HepG2 (cell line): ENCODE measurements around the gene SLC17A9. TPM values are rescaled to one million over a fixed set of nuclear protein-coding genes. Genes with fewer than 3 reads are reported as not detected.

ENCODE experiments used
- ARHGAP35 ChIP-seq: sonication (generic); formaldehyde crosslinking; IDR thresholded peaks from 2 replicates; pipeline ENCODE4 v1.9.0; 2022; ENCODE audit warnings: mild to moderate bottlenecking, inconsistent platforms, moderate library complexity, missing genetic modification reagents, borderline replicate concordance
- CEBPB ChIP-seq: IDR thresholded peaks from 2 replicates; pipeline ENCODE4 v1.6.1; 2011; ENCODE audit warnings: low read depth, low read length, improper control_type of control experiment, borderline replicate concordance
- FOXK2 ChIP-seq: fragments of 450-650 bp; IDR thresholded peaks from 2 replicates; pipeline ENCODE4 v1.6.1; 2016
- HNF4A ChIP-seq: sonication (generic); formaldehyde crosslinking; IDR thresholded peaks from 2 replicates; pipeline ENCODE4 v1.4.0; 2020; ENCODE audit warnings: missing genetic modification reagents
- ISL2 ChIP-seq: sonication (generic); formaldehyde crosslinking; IDR thresholded peaks from 2 replicates; pipeline ENCODE4 v1.5.0; 2020; ENCODE audit warnings: missing genetic modification reagents
- JUND ChIP-seq: sonication (generic); formaldehyde crosslinking; IDR thresholded peaks from 2 replicates; pipeline ENCODE4 v1.8.0; 2022; ENCODE audit warnings: mild to moderate bottlenecking, missing genetic modification reagents
- KLF15 ChIP-seq: sonication (generic); formaldehyde crosslinking; IDR thresholded peaks from 2 replicates; pipeline ENCODE4 v1.8.1; 2023; ENCODE audit warnings: borderline replicate concordance, mild to moderate bottlenecking, inconsistent platforms, missing genetic modification reagents, mixed read lengths
- MED13 ChIP-seq: sonication (generic); formaldehyde crosslinking; IDR thresholded peaks from 2 replicates; pipeline ENCODE4 v1.5.0; 2020; ENCODE audit warnings: missing genetic modification reagents
- MTF1 ChIP-seq: sonication (generic); formaldehyde crosslinking; IDR thresholded peaks from 2 replicates; pipeline ENCODE4 v1.5.0; 2020; ENCODE audit warnings: missing genetic modification reagents
- MXI1 ChIP-seq: IDR thresholded peaks from 3 replicates; pipeline ENCODE4 v1.6.1; 2012; ENCODE audit warnings: low read depth, low read length, inconsistent platforms, borderline replicate concordance
- NCOR1 ChIP-seq: fragments of 200-600 bp; sonication (generic); IDR thresholded peaks from 2 replicates; pipeline ENCODE4 v1.7.0; 2017; ENCODE audit warnings: antibody characterized with exemption, low read length, borderline replicate concordance
- NFE2L2 ChIP-seq: fragments of 150-350 bp; IDR thresholded peaks from 2 replicates; pipeline ENCODE4 v1.6.1; 2014; ENCODE audit warnings: low read length
- NFIC ChIP-seq: IDR thresholded peaks from 2 replicates; pipeline ENCODE4 v1.6.1; 2012; ENCODE audit warnings: mild to moderate bottlenecking, low read length, inconsistent platforms
- THAP11 ChIP-seq: IDR thresholded peaks from 2 replicates; pipeline ENCODE4 v1.6.1; 2016; ENCODE audit warnings: missing biosample characterization, missing genetic modification reagents
- ZNF260 ChIP-seq: sonication (generic); formaldehyde crosslinking; IDR thresholded peaks from 2 replicates; pipeline ENCODE4 v1.4.0; 2020; ENCODE audit warnings: missing genetic modification reagents, low read depth, mild to moderate bottlenecking, borderline replicate concordance
- ZNF34 ChIP-seq: sonication (generic); formaldehyde crosslinking; IDR thresholded peaks from 2 replicates; pipeline ENCODE4 v1.4.0; 2020; ENCODE audit warnings: mild to moderate bottlenecking, missing genetic modification reagents, borderline replicate concordance
- ZNF577 ChIP-seq: sonication (generic); formaldehyde crosslinking; IDR thresholded peaks from 2 replicates; pipeline ENCODE4 v1.4.0; 2020; ENCODE audit warnings: mild to moderate bottlenecking, low read depth, missing genetic modification reagents, borderline replicate concordance
- ZNF770 ChIP-seq: sonication (generic); formaldehyde crosslinking; IDR thresholded peaks from 2 replicates; pipeline ENCODE4 v1.5.0; 2020; ENCODE audit warnings: mild to moderate bottlenecking, missing genetic modification reagents
- ZNF850 ChIP-seq: sonication (generic); formaldehyde crosslinking; conservative IDR thresholded peaks from 2 replicates; pipeline ENCODE4 v1.9.0; 2021; ENCODE audit warnings: mild to moderate bottlenecking, missing genetic modification reagents
- polyA plus RNA-seq, 8 experiments: library from polyadenylated mRNA; depleted of rRNA in 3 of 8; stranded (reverse) in 7 of 8; unstranded in 1 of 8; fragments of >200 nt; fragmentation: Illumina TruSeq in 4 of 8; extraction: Trizol in 4 of 8; gene quantifications; 2 replicates each; pipeline versions ENCODE4 v1.2.1 to v1.2.3, GENCODE V29; 2011 to 2016; ENCODE audit warnings: low read depth in 4 of 8, missing spikeins in 1 of 8, mixed read lengths in 1 of 8; ENCODE audit not compliant: insufficient read depth in 1 of 8
- total RNA-seq, 5 experiments: library from RNA; depleted of rRNA; stranded (reverse); fragments of >200 nt; fragmentation: Illumina TruSeq; extraction: Trizol; gene quantifications; 2 replicates each; pipeline ENCODE4 v1.2.3, GENCODE V29; 2016; ENCODE audit warnings: low read depth in 1 of 5
- TF ChIP-seq, protein P1 (sequence below): IDR thresholded peaks from 2 replicates; pipeline ENCODE4 v1.6.1; 2018; ENCODE audit warnings: missing genetic modification reagents
- TF ChIP-seq, protein P2 (sequence below): IDR thresholded peaks from 2 replicates; pipeline ENCODE4 v1.6.1; 2016; ENCODE audit warnings: control low read depth
- TF ChIP-seq, protein P3 (sequence below): sonication (generic); formaldehyde crosslinking; IDR thresholded peaks from 2 replicates; pipeline ENCODE4 v1.4.0; 2020; ENCODE audit warnings: low read depth, mild to moderate bottlenecking, missing genetic modification reagents

Gene SLC17A9
- total and polyA plus RNA-seq, 2 of the 13 experiments (the other 11 are each of a cell fraction or from before 2014, with no cell fraction given): 110 to 191 TPM

DNA sequence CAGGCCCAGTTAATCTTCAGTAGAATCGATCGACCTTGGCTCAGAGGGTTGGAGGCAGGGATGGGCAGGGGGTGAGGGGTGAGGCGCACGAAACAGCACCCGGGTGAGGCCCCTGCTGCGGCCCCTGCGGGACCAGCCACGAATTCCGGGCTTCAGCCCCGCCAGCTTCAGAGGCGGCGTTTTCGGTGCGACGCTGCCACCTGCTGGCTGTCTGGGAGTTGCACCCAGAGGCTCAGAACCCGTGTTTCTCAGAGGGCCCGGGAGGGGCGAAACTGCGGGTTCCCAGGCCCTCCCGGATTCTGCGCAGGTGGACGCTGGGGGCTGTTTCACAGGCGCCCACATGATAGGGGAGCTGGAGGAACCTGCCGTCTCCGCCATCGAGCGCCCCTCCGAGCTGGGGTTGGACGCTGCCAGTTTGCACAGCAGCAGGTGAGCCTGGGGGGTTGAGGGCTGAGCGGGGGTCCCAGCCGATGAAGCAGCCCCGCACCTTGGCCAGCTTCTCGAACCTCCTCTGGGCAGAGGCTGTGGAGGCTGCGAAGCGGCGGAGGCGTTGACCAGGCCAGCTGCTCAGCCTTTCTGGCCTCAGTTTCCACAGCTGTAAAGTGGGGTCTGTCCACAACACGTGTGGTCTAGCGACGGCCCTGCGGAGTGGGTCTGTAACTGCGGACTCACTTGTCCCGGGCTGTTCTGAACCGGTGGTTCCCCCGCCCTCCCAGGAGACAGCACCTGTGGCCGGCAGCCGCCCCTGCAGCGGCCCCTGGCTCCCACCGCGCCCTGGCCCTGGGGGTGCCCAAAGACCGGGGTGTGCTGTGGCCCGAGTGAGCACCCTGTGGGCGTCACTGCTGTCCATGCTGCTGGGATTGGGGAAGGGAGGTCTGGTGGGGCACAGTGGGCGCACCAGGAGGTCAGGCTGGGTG lies 56.8 kb downstream of the SLC17A9 start (continued):
- TF ChIP-seq ARHGAP35 (no peak), CEBPB (no peak), MED13 (peak; percentile 44; the same call in 1 of the 2 replicates), ZNF34 (no peak), NFIC (no peak), JUND (CRISPR knock-in tag) (no peak), MTF1 (no peak), ZNF577 (CRISPR knock-in tag) (no peak), NFE2L2 (no peak; the same call in 1 of the 2 replicates), HNF4A (CRISPR knock-in tag) (peak; percentile 21; the same call in 1 of the 2 replicates), FOXK2 (no peak), THAP11 (CRISPR knock-in tag) (no peak), KLF15 (CRISPR knock-in tag) (no peak), ZNF850 (0 out of 2 replicates have a peak, but pooled peaks have one; percentile 71), MXI1 (peak; percentile 64; the same call in 1 of the 3 replicates), ZNF260 (no peak), NCOR1 (no peak), ZNF770 (CRISPR knock-in tag) (peak; percentile 69; the same call in 1 of the 2 replicates), ISL2 (CRISPR knock-in tag) (peak; percentile 56; the same call in 1 of the 2 replicates)
- TF ChIP-seq, protein P1, sequence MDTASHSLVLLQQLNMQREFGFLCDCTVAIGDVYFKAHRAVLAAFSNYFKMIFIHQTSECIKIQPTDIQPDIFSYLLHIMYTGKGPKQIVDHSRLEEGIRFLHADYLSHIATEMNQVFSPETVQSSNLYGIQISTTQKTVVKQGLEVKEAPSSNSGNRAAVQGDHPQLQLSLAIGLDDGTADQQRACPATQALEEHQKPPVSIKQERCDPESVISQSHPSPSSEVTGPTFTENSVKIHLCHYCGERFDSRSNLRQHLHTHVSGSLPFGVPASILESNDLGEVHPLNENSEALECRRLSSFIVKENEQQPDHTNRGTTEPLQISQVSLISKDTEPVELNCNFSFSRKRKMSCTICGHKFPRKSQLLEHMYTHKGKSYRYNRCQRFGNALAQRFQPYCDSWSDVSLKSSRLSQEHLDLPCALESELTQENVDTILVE (CRISPR knock-in tag): 0 out of 2 replicates have a peak, but pooled peaks have one; percentile 60
- TF ChIP-seq, protein P2, sequence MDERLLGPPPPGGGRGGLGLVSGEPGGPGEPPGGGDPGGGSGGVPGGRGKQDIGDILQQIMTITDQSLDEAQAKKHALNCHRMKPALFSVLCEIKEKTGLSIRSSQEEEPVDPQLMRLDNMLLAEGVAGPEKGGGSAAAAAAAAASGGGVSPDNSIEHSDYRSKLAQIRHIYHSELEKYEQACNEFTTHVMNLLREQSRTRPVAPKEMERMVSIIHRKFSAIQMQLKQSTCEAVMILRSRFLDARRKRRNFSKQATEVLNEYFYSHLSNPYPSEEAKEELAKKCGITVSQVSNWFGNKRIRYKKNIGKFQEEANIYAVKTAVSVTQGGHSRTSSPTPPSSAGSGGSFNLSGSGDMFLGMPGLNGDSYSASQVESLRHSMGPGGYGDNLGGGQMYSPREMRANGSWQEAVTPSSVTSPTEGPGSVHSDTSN: no peak
- TF ChIP-seq, protein P3, sequence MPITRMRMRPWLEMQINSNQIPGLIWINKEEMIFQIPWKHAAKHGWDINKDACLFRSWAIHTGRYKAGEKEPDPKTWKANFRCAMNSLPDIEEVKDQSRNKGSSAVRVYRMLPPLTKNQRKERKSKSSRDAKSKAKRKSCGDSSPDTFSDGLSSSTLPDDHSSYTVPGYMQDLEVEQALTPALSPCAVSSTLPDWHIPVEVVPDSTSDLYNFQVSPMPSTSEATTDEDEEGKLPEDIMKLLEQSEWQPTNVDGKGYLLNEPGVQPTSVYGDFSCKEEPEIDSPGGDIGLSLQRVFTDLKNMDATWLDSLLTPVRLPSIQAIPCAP (CRISPR knock-in tag): no peak
